GM18861 (cell line): Measurements from ENCODE around the gene SBSN.
"Not testable (repeated sequence)": the region's sequence is repeated elsewhere in the genome, so short reads cannot be mapped to it uniquely, and the experiment has no call there.

Experiments used
- ATAC-seq: cut with Tn5 transposase; IDR thresholded peaks from one replicate; pipeline ENCODE4 v1.9.1; 2021; ENCODE audit not compliant: unreplicated experiment

Gene SBSN

DNA sequence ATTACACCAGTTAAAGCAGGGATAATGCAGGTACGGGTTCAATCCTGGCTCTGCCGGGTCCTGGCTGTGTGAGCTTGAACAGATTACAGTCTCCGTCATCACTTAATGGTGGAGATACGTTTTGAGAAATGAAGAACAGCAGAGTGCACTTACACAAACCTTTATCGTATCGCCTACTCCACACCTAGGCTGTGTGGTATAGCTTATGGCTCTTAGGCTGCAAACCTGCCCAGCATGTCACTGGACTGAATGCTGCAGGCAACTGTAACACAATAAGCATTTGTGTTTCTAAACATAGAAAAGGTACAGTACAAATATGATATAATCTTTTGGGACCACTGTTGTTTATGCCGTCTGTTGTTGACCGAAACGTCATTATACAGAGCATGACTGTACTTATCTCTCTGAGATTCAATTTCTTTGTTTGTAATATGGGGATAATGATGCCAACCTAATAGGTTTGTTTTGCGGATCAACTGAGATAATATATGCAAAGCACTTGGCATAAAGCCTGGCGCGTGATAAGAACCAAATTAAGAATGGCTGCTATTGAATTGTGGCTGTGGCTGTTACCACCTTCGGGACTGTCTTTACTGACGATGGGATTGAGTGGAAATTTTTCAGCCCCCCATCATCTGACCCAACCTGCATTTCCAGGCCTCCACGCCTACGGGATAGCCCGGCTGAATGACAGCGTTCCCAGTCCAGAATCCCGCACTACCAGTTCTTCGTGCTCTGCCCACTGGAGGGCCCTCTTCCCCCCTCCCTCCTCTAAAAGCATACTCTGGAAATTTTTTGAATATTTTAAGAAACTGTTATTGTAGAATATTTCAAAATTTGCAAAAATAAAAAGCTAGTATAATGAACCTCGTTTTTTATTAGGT, 49.1 kb downstream of the SBSN start:
- no peak for ATAC-seq

DNA sequence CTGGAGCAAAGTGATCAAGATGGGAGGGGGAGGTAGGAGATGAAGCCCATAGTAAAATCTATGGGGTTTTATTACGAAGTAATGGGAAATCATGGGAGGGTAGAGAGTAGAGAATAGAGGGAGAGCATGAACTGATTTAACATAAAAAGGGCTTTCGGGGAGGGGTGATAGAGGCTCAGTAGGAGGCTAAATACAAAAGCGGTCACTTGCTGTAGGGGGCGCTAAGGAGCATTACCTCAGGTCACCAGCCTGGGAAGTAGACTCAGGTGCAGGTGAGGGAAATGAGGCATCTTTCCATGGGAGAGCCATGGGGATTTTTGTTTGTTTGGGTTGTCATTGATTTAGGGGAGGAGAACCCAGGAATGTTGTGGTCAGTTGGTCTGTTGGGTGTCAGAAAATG, 52.0 kb downstream of the SBSN start:
- no peak for ATAC-seq

DNA sequence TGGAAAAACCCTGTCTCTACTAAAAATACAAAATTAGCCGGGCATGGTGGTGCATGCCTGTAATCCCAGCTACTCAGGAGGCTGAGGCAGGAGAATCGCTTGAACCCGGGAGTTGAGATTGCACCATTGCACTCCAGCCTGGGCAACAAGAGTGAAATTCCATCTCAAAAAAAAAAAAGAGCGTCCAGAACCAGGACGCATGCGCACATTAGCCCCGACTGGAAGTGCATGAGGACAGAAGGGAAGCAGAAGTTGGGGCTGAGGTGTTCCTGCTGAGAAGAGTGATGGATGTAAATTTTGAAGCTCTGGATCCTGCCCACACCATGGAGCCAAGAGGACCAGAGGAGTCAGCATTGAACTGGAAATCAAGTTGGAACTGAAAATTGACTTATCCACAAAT, 53.5 kb downstream of the SBSN start:
- not testable (repeated sequence) for ATAC-seq

DNA sequence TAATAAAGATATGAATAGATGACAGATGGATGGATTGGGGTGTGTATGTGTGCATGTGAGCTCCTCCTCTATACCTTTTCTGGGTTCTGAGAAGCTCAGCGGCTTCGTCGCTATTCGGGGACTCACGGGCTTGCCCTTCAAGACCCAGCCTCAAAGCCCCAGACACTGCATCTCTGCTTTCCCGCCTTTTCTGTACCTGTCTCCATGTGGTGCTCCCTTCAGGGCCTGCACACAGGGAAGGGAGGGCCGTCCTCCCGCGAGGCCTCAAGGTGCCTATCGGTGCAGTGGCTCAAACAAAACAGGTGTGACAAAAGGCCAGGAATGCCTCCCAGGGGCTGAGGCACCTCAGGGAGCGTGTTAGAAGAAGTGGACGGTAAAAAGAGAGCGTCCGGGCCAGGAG, 54.0 kb downstream of the SBSN start:
- ATAC-seq: no peak
